Neural progenitor cell (in vitro differentiated cells): Measurements from ENCODE around the gene KCNMA1. TPM values are rescaled to one million over a fixed set of nuclear protein-coding genes. Genes with fewer than 3 reads are reported as not detected.

ENCODE experiments used
- DNase-seq: peaks from one replicate; pipeline ENCODE4 v3.0.0-alpha.2; 2016; ENCODE audit warnings: low spot score
- H2AFZ ChIP-seq: fragments of 200-600 bp; sonication (generic); replicated peaks from 2 replicates; pipeline ENCODE4 v1.6.1; 2016; ENCODE audit warnings: antibody characterized with exemption
- H3F3A ChIP-seq: fragments of 200-600 bp; sonication (generic); 2 replicates; pipeline ENCODE4 v1.6.1; 2016; ENCODE audit warnings: antibody characterized with exemption, low read depth
- H3K27ac ChIP-seq: fragments of 200-600 bp; sonication (generic); 2 replicates; pipeline ENCODE4 v1.5.1; 2016; ENCODE audit warnings: mild to moderate bottlenecking
- H3K27me3 ChIP-seq: fragments of 200-600 bp; sonication (generic); 2 replicates; pipeline ENCODE4 v1.6.1; 2016; ENCODE audit warnings: mild to moderate bottlenecking, moderate library complexity
- H3K36me3 ChIP-seq: fragments of 200-600 bp; sonication (generic); 2 replicates; pipeline ENCODE4 v1.5.1; 2016
- H3K4me1 ChIP-seq: fragments of 200-600 bp; sonication (generic); 2 replicates; pipeline ENCODE4 v1.6.1; 2016; ENCODE audit warnings: mixed run types
- H3K4me2 ChIP-seq: fragments of 200-600 bp; sonication (generic); 2 replicates; pipeline ENCODE4 v1.6.1; 2016
- H3K4me3 ChIP-seq: fragments of 200-600 bp; sonication (generic); 2 replicates; pipeline ENCODE4 v1.5.1; 2016
- H3K79me2 ChIP-seq: fragments of 200-600 bp; sonication (generic); 2 replicates; pipeline ENCODE4 v1.6.1; 2016; ENCODE audit warnings: low read depth
- H3K9ac ChIP-seq: fragments of 200-600 bp; sonication (generic); 2 replicates; pipeline ENCODE4 v1.6.1; 2016
- H3K9me3 ChIP-seq: fragments of 200-600 bp; sonication (generic); 2 replicates; pipeline ENCODE4 v1.5.1; 2016; ENCODE audit warnings: low read depth
- H4K20me1 ChIP-seq: fragments of 200-600 bp; sonication (generic); 2 replicates; pipeline ENCODE4 v1.6.1; 2016; ENCODE audit warnings: low read depth
- H3K27ac Mint-ChIP-seq: 3 replicates; pipeline ENCODE4 v1.8.0; 2021; ENCODE audit warnings: mixed read lengths
- H3K27me3 Mint-ChIP-seq: 2 replicates; pipeline ENCODE4 v1.8.0; 2022; ENCODE audit warnings: low read depth, mild to moderate bottlenecking, inconsistent platforms, moderate library complexity, mixed read lengths; ENCODE audit not compliant: insufficient read depth
- H3K36me3 Mint-ChIP-seq: 3 replicates; pipeline ENCODE4 v1.8.0; 2021; ENCODE audit warnings: mixed read lengths
- H3K4me1 Mint-ChIP-seq: 3 replicates; pipeline ENCODE4 v1.8.0; 2021; ENCODE audit warnings: mixed read lengths
- H3K4me3 Mint-ChIP-seq: 3 replicates; pipeline ENCODE4 v1.8.0; 2021; ENCODE audit warnings: mild to moderate bottlenecking, moderate library complexity, mixed read lengths
- H3K9me3 Mint-ChIP-seq: 3 replicates; pipeline ENCODE4 v1.8.0; 2020; ENCODE audit warnings: mixed read lengths
- EZH2 ChIP-seq: fragments of 200-600 bp; sonication (generic); IDR thresholded peaks from 2 replicates; pipeline ENCODE4 v1.6.1; 2017; ENCODE audit warnings: antibody characterized with exemption, mild to moderate bottlenecking, moderate library complexity
- EZH2phosphoT487 ChIP-seq: fragments of 200-600 bp; sonication (generic); IDR thresholded peaks from 2 replicates; pipeline ENCODE4 v1.6.1; 2017; ENCODE audit warnings: antibody characterized with exemption
- total RNA-seq: library from RNA; depleted of rRNA; stranded (reverse); fragments of >200 nt; gene quantifications from 2 replicates; pipeline ENCODE4 v1.2.3, GENCODE V29; 2015; ENCODE audit warnings: low replicate concordance
- TF ChIP-seq, protein P1 (sequence below): fragments of 200-600 bp; sonication (generic); IDR thresholded peaks from 2 replicates; pipeline ENCODE4 v1.5.1; 2017; ENCODE audit warnings: antibody characterized with exemption, mild to moderate bottlenecking

Gene KCNMA1
- total RNA-seq, 1 donor from 2014 or later: 2.4 TPM

DNA sequence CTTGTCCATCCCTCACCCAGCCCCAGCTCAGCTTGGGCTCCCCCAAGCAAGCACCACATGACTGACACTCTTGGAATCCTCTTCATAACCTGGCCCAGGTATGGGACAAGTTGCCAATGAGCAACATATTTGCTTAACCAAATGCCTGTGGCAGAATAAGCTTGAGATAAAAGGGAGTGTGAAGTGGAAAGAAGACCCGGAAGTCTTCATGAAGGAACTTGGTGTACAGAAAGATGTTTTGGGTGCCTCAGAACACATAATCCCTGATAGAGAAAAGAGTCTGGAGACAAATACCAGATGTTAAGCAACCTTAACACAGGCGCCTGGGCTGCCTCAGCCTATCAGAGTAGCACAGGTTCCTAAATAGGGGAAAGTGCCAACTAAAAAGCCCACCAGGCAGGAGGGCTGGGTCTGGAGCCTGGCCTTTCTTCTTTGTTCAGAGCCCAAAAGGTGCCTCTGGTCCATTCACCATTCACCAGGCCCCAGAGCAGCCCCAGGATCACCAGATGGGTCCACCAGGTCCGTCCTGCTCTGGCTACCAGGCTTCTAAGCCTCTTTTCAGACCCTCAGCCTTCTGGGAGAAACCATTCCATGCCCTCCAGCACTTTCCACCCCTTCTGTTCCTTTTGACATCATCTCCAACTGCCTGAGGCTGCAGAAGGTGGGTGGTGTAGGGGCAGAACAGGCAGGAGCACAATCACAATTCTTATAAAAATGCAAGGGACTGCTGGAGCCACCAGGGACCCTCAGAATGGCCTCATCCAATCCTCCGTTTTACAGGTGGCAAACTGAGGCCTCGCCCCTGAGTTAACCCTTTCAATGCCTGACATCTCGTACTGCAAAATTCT, 22.6 kb downstream of the KCNMA1 start:
- H3K4me1 ChIP-seq: peaks cover 16% of the 10 kb centered on the region
- no peak for DNase-seq
- no peaks in the 10 kb centered on the region for H3K36me3 ChIP-seq
- no peak overlapping the region for H3K9ac ChIP-seq
- no peaks in the 10 kb centered on the region for H3K79me2 ChIP-seq
- Mint-ChIP-seq H3K4me3 (no peak overlapping the region), H3K4me1 (peaks cover 17% of the 10 kb centered on the region), H3K27ac (no peak overlapping the region), H3K9me3 (no peaks in the 10 kb centered on the region), H3K36me3 (no peaks in the 10 kb centered on the region), H3K27me3 (peaks cover 11% of the 10 kb centered on the region)
- H3F3A ChIP-seq: no peaks in the 10 kb centered on the region
- no peaks in the 10 kb centered on the region for H4K20me1 ChIP-seq
- H3K4me2 ChIP-seq: no peak overlapping the region
- H3K27ac ChIP-seq: no peak overlapping the region
- no peaks in the 10 kb centered on the region for H3K27me3 ChIP-seq
- H2AFZ ChIP-seq: no peak overlapping the region
- no peaks in the 10 kb centered on the region for H3K9me3 ChIP-seq
- no peak overlapping the region for H3K4me3 ChIP-seq
- TF ChIP-seq, protein P1, sequence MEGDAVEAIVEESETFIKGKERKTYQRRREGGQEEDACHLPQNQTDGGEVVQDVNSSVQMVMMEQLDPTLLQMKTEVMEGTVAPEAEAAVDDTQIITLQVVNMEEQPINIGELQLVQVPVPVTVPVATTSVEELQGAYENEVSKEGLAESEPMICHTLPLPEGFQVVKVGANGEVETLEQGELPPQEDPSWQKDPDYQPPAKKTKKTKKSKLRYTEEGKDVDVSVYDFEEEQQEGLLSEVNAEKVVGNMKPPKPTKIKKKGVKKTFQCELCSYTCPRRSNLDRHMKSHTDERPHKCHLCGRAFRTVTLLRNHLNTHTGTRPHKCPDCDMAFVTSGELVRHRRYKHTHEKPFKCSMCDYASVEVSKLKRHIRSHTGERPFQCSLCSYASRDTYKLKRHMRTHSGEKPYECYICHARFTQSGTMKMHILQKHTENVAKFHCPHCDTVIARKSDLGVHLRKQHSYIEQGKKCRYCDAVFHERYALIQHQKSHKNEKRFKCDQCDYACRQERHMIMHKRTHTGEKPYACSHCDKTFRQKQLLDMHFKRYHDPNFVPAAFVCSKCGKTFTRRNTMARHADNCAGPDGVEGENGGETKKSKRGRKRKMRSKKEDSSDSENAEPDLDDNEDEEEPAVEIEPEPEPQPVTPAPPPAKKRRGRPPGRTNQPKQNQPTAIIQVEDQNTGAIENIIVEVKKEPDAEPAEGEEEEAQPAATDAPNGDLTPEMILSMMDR: no peak
- no peak for TF ChIP-seq EZH2phosphoT487
- TF ChIP-seq EZH2: no peak

DNA sequence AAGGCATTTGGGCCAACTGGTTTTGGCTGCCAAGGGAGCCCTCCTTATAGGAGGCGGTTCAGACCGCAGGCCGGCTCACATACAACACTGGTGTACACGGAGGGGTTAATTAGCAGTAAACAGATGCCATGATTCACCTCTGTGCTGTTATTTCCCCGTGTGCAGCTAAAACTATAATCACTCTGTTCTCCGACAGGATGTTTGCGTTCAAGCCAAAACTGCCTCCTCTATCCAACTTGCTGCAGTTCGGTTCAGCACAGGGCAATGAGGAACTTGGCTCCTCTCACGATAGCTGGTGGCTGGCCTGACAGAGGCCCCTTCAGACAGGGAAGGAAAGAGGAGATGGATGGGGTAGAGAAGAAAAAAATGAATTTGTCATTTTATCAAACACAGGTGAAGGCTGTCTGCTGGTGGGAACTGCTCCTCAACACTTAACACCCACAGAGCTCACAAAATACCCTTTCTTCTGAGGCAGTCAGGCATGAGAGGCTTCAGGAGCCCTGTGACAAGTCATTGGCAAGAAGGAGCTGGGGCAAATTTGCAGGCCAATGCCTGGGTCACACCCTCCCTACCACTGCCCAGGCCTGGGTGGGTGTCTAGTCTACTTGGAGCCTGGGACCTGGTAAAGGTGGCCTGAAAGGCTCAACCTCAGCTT, 24.0 kb downstream of the KCNMA1 start:
- Histone ChIP-seq H3K27me3 (no peaks in the 10 kb centered on the region), H4K20me1 (no peaks in the 10 kb centered on the region), H3K4me3 (no peak overlapping the region), H3K9me3 (no peaks in the 10 kb centered on the region), H3K4me1 (peaks cover 16% of the 10 kb centered on the region), H3F3A (no peaks in the 10 kb centered on the region), H3K9ac (no peak overlapping the region), H3K27ac (no peak overlapping the region), H3K79me2 (no peaks in the 10 kb centered on the region), H3K36me3 (no peaks in the 10 kb centered on the region), H2AFZ (no peak overlapping the region), H3K4me2 (peak overlapping the region; percentile 28)
- H3K36me3 Mint-ChIP-seq: no peaks in the 10 kb centered on the region
- TF ChIP-seq EZH2phosphoT487 (no peak), EZH2 (no peak)
- TF ChIP-seq, protein P1: no peak
- peaks cover 14% of the 10 kb centered on the region for H3K27me3 Mint-ChIP-seq
- peaks cover 20% of the 10 kb centered on the region for H3K4me1 Mint-ChIP-seq
- no peak overlapping the region for H3K4me3 Mint-ChIP-seq
- peak overlapping the region; percentile 40 for H3K27ac Mint-ChIP-seq
- DNase-seq: peak; percentile 50
- no peaks in the 10 kb centered on the region for H3K9me3 Mint-ChIP-seq

DNA sequence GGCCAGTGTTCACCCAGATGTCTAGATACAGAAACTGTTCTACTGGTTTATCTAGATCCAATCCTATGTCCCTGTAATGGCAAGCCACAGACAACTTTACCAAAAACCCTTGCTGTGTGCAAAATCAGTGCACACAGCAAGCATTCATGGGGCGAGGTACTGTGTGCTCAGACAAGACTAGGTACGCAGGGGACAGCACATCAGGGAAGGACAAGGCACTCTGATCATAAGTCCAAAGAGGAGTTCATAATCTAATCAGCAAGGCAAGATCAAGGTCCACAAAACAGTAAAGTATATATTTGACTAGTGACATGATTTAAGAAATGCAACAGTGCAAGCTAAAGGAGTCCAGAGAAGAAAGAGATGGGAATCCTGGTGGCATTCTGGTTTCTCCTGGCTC, 25.9 kb downstream of the KCNMA1 start:
- Histone ChIP-seq H2AFZ (no peak overlapping the region), H3K36me3 (no peaks in the 10 kb centered on the region), H3K4me3 (no peak overlapping the region), H3F3A (no peaks in the 10 kb centered on the region), H3K9ac (no peak overlapping the region), H4K20me1 (no peaks in the 10 kb centered on the region), H3K9me3 (no peaks in the 10 kb centered on the region), H3K4me1 (peaks cover 16% of the 10 kb centered on the region), H3K79me2 (no peaks in the 10 kb centered on the region), H3K27me3 (no peaks in the 10 kb centered on the region), H3K27ac (no peak overlapping the region), H3K4me2 (no peak overlapping the region)
- Mint-ChIP-seq H3K27me3 (peaks cover 11% of the 10 kb centered on the region), H3K9me3 (no peaks in the 10 kb centered on the region), H3K4me3 (no peak overlapping the region), H3K27ac (no peak overlapping the region), H3K4me1 (peaks cover 20% of the 10 kb centered on the region), H3K36me3 (no peaks in the 10 kb centered on the region)
- DNase-seq: no peak
- TF ChIP-seq EZH2 (no peak), EZH2phosphoT487 (no peak)

DNA sequence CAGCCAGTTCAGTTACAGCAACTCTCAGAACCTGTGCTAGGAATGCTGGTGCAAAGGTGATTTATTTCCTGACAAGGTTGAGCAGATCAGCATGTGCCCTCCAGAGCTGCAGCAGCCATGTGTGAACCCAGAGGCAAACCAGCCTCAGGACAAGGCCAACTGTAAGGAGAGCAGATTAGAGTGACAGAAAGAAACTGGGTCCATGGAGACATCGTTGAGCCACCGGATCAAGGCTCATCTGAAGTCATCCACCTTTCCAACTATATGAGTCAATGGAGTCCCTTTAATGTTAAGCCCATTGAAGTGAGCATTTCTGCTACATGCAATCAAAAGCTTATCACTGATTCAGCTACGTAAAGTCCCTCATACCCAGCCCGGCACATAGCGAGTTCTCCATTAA, 26.4 kb downstream of the KCNMA1 start:
- Histone ChIP-seq H3K27me3 (no peaks in the 10 kb centered on the region), H3F3A (no peaks in the 10 kb centered on the region), H2AFZ (no peak overlapping the region), H3K36me3 (no peaks in the 10 kb centered on the region), H3K4me3 (no peak overlapping the region), H4K20me1 (no peaks in the 10 kb centered on the region), H3K79me2 (no peaks in the 10 kb centered on the region), H3K9me3 (no peaks in the 10 kb centered on the region), H3K9ac (no peak overlapping the region), H3K4me2 (no peak overlapping the region), H3K27ac (no peak overlapping the region), H3K4me1 (peaks cover 16% of the 10 kb centered on the region)
- H3K4me1 Mint-ChIP-seq: peaks cover 20% of the 10 kb centered on the region
- no peak overlapping the region for H3K27ac Mint-ChIP-seq
- H3K27me3 Mint-ChIP-seq: peaks cover 11% of the 10 kb centered on the region
- no peaks in the 10 kb centered on the region for H3K36me3 Mint-ChIP-seq
- H3K4me3 Mint-ChIP-seq: no peak overlapping the region
- no peak for DNase-seq
- no peak for TF ChIP-seq EZH2
- TF ChIP-seq EZH2phosphoT487: no peak
- TF ChIP-seq, protein P1: no peak
- no peaks in the 10 kb centered on the region for H3K9me3 Mint-ChIP-seq
